LNCaP clone FGC (cell line): ENCODE results near the gene TOLLIP.
A peak's percentile ranks its signal among the peaks of the same experiment; 100 is the strongest.
"Not testable (repeated sequence)": the region's sequence is repeated elsewhere in the genome, so short reads cannot be mapped to it uniquely, and the experiment has no call there.

Source experiments
- DNase-seq: peaks from one replicate; pipeline ENCODE4 v3.0.0-alpha.2; 2011; ENCODE audit warnings: low read depth
- H3K4me3 ChIP-seq: 2 replicates; pipeline ENCODE4 v1.5.1; 2011; ENCODE audit warnings: mild to moderate bottlenecking, low read depth, low read length, control low read depth
- CTCF ChIP-seq: IDR thresholded peaks from 2 replicates; pipeline ENCODE4 v1.5.1; 2012; ENCODE audit warnings: mild to moderate bottlenecking; ENCODE audit not compliant: control insufficient read depth, insufficient read depth; ENCODE audit errors: extremely low read depth

The TOLLIP gene

GRCh38 chr11:1244557-1244956, 64.9 kb downstream of the TOLLIP start:
- DNase-seq, H3K4me3 ChIP-seq: not testable (repeated sequence)

GRCh38 chr11:1243521-1243920, 65.9 kb downstream of the TOLLIP start:
- DNase-seq, H3K4me3 ChIP-seq: not testable (repeated sequence)

GRCh38 chr11:1242751-1243150, 66.7 kb downstream of the TOLLIP start:
- H3K4me3 ChIP-seq, DNase-seq: not testable (repeated sequence)

- no peak overlapping the region for H3K4me3 ChIP-seq
- no peak for DNase-seq
- no peak for TF ChIP-seq CTCF
These were observed 67.1 kb downstream of the TOLLIP start for GRCh38 chr11:1242289-1242688.

- no peak overlapping the region for H3K4me3 ChIP-seq
- DNase-seq, result no peak
- TF ChIP-seq CTCF, result no peak
These were observed 67.7 kb downstream of the TOLLIP start for GRCh38 chr11:1241706-1242105.

- no peak overlapping the region for H3K4me3 ChIP-seq
- TF ChIP-seq CTCF, result no peak
- no peak for DNase-seq
These were observed 68.7 kb downstream of the TOLLIP start for GRCh38 chr11:1240771-1241170.

- TF ChIP-seq CTCF, result no peak
- no peak overlapping the region for H3K4me3 ChIP-seq
- no peak for DNase-seq
These were observed 69.7 kb downstream of the TOLLIP start for GRCh38 chr11:1239596-1240205.

GRCh38 chr11:1238767-1239595, 70.5 kb downstream of the TOLLIP start:
- no peak for TF ChIP-seq CTCF
- H3K4me3 ChIP-seq, result no peak overlapping the region
- DNase-seq, result peak; percentile 45
